RWPE1 (cell line): Measurements from ENCODE around the gene PLS3.

Source experiments
- CTCF ChIA-PET: fragments of 350-600 bp; sonication (Branson Sonifier 250); formaldehyde crosslinking; extraction: SDS; loops from one replicate; lab custom pipeline; 2021; lab: Yijun Ruan, JAX
- POLR2A ChIA-PET: fragments of 400-600 bp; formaldehyde crosslinking; extraction: SDS; loops from one replicate; lab custom pipeline; 2020; ENCODE audit warnings: antibody characterized with exemption; ENCODE audit not compliant: low non-redundant PET; lab: Yijun Ruan, JAX
- DNase-seq: peaks from one replicate; pipeline ENCODE4 v3.0.0; 2012; ENCODE audit warnings: low spot score
- H3K27ac ChIP-seq: fragments of 450-650 bp; 2 replicates; pipeline ENCODE4 v1.5.1; 2017
- CTCF ChIP-seq: fragments of 450-650 bp; conservative IDR thresholded peaks from 2 replicates; pipeline ENCODE4 v1.5.1; 2017; ENCODE audit warnings: low read depth, mild to moderate bottlenecking

PLS3 gene

GRCh38 chrX:115549008-115549407, 12.0 kb upstream of the PLS3 start:
- H3K27ac ChIP-seq: no peak overlapping the region
- POLR2A ChIA-PET: no interaction called here
- DNase-seq: no peak
- TF ChIP-seq CTCF: no peak
- CTCF ChIA-PET: no interaction called here

DNA sequence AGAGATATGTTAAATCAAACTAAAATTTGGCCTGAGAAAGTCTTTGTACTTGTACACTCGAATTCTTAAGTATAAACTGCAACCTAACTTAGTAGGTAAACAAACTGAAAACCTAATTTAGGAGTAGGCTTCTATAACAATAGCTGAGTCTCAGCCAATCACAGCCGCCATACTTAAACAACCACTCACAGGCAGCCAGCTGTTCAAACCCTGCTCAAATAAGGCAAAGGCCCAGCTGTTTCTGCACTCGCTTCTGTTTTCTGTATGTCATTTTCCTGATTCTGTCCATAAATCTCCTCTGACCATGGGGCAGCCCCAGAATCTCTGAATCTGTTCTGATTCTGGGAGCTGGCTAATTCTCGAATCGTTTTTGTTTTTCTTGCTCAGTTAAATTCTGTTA, 7.8 kb upstream of the PLS3 start:
- no peak for TF ChIP-seq CTCF
- CTCF ChIA-PET: no interaction called here
- DNase-seq: no peak
- H3K27ac ChIP-seq: no peak overlapping the region
- POLR2A ChIA-PET: no interaction called here

DNA sequence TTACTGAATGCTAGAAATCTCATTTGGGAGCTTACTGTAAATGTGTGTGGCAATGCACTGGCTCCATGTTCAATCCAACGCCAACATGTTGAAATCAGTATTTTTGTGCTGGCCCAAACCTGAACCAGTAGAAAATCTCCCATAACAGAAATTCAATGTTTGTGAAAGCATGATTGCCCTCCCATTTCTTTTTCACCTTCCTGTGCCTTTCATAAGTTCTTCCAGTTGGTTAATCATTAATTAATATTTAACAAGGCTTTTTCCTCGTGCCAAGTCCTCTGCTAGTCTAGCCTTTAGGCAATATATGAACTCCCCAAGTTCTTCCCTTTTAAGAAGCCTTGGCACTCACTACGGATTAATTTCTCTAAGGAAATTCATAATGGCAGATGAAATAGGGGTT, 1.3 kb upstream of the PLS3 start:
- ChIA-PET CTCF (no interaction called here), POLR2A (no interaction called here)
- DNase-seq: no peak
- no peak for TF ChIP-seq CTCF
- no peak overlapping the region for H3K27ac ChIP-seq

GRCh38 chrX:115560211-115560977, 580 bp upstream of the PLS3 start:
- H3K27ac ChIP-seq: peak overlapping the region; percentile 96
- POLR2A ChIA-PET: no interaction called here

DNA sequence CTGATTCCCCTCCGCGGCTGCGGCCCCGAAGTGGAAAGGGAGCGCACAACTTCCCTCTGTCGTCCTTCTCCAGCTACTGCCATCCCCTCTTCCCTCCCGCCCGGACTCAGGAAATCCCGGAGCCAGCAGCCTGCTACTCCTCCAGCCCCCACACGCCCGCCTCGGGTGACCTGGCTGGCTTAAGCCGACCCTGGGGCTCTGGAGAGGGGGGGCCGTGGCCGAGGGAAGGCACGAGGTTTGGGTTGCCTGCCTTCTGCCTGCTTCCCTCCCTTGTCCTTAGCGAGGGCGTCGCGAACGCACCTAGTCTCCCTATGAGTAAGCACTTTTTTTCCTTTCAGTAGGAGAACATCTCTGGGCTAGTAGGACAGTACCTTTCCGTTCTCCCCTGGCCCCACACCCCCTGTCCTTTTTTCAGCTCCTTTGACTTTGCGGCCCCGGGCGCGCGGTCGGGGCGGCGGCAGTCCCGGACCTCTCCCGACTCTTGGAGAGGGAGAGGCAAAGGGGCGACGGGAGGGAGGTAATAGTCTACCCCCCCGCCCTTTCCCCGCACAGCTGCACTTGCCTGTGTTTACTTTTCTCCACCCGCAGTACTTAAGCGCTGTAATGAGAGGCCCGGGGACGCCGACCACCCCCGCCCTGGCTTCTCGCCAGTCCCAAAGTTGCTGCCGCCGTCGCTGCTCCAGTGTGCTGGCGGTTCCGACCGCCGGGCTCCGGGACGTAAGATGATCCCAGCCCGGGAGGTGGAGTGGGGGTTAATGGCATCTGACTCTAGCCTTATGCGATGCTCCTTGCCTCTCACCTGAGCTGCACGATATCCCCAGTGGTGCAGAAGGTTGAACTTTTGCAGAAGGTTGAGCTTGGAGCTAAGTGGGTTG, 868 bp downstream of the PLS3 start:
- DNase-seq: peak; percentile 32
- CTCF ChIA-PET: no interaction called here
- peak overlapping the region; percentile 96 for H3K27ac ChIP-seq
- no peak for TF ChIP-seq CTCF
- POLR2A ChIA-PET: no interaction called here

More at GRCh38 chrX:115560211-115560977, 580 bp upstream of the PLS3 start:
- peak; percentile 67 for DNase-seq
- no peak for TF ChIP-seq CTCF
- CTCF ChIA-PET: no interaction called here

DNA sequence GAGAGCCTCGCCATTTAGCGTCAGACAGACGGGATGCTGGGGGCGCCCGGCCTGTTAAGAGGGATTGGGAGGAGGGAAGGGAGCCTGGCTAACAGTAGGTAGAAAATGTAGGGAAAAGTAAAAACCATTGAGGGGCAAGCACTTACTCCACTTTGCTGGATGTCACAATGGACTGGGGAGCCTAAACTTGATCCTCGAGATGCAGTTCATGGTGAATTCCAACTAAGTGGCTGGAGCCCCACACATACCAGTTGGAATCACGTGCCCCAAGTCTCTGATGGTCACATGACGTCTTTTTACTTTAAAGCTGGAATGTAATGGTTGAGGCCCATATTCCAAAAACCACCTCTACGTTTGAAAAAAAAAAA, 1.5 kb downstream of the PLS3 start:
- no peak for TF ChIP-seq CTCF
- peak overlapping the region; percentile 96 for H3K27ac ChIP-seq
- DNase-seq: peak; percentile 8
- ChIA-PET POLR2A (no interaction called here), CTCF (no interaction called here)
